ENCODE data around the gene PARD3. TPM values are rescaled to one million over a fixed set of nuclear protein-coding genes. Genes with fewer than 3 reads are reported as not detected.
A peak's percentile ranks its signal among the peaks of the same experiment; 100 is the strongest.

PARD3 gene
- total RNA-seq, 2 experiments from 2014 or later: 1.3 to 1.9 TPM

DNA sequence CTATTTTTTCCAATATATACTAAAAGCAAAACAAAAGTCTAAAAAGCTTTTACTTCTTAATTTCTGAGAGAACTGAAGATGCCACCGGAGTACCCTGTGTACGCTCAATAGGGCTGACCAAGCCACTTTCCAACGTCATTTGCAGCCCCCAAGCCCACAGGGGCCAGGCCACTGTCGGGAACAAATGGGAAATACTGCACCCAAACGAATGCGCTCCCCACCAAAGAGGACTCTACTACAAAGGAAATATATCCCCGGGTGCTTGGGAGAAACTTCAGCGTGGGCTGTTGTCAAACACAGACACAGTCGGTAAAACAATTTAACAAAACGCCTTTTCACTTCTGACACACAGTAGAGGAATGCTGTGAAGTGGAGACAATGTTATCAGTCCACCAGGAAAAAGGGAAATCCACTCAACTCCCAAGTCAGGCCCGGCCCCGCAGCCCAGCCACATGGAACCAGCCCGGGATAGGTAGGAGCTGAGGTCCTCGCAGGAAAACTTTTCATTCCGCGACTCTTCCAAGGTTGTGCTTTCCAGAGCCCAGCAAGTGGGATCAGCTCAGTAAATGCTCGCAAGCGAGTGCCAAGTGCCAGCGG lies 1.4 kb downstream of the PARD3 start:
- H3K27me3 Mint-ChIP-seq: peaks cover 60% of the 10 kb centered on the region
- H3K27ac Mint-ChIP-seq: no peak overlapping the region
- H3K4me3 Mint-ChIP-seq: peak overlapping the region; percentile 50
- no peak for DNase-seq
- H3K9me3 Mint-ChIP-seq: no peaks in the 10 kb centered on the region
- H3K4me1 Mint-ChIP-seq: peaks cover 13% of the 10 kb centered on the region
- H3K36me3 Mint-ChIP-seq: no peaks in the 10 kb centered on the region

DNA sequence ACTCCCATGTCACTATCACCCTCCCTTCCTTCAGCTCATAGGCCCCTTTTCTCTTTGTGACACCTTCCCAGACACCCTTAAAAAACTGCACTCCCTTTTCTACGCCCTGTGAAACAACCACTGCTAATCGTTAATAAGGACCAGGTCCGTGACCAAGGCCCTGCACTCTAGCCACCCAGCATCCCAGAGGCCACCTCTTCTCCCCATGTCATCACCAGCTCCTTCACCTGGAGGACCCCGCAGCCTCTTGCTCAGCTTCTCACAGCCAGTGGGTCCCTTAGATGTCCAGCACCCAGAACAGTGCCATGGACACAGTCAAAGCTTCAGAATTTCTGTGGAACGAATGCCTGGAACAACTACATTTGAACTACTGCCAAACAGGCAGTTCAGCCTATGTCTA lies 2.3 kb downstream of the PARD3 start:
- Mint-ChIP-seq H3K4me1 (peaks cover 13% of the 10 kb centered on the region), H3K9me3 (no peaks in the 10 kb centered on the region), H3K36me3 (no peaks in the 10 kb centered on the region), H3K27ac (no peak overlapping the region), H3K4me3 (no peak overlapping the region), H3K27me3 (peaks cover 64% of the 10 kb centered on the region)
- no peak for DNase-seq

DNA sequence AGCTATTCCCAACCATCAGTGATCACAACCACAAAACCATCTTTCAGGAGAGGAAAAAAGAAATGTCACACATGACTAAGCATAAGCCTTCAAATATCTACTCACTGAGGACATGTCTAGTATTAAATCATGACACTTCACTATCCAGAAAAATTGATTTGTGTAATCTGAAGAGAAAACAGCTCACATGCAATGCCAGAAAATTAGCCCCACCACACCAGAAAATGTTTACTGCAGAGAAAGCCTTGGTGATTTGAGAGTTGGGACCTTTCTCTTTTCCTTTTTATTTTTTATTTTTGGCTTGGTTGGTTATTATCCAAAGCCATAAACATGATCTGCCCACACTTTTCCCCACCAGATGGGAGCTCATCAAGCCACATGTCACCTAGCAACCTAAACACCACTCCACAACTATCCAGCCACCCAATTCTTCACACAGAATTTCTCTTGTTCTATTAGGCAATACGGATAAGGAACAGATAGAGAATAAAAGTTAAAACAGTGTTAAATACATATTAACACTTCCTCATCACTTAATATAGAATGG lies 3.1 kb downstream of the PARD3 start:
- Mint-ChIP-seq H3K27me3 (peaks cover 58% of the 10 kb centered on the region), H3K4me3 (no peak overlapping the region), H3K9me3 (no peaks in the 10 kb centered on the region), H3K27ac (no peak overlapping the region), H3K4me1 (peaks cover 13% of the 10 kb centered on the region), H3K36me3 (no peaks in the 10 kb centered on the region)
- no peak for DNase-seq

DNA sequence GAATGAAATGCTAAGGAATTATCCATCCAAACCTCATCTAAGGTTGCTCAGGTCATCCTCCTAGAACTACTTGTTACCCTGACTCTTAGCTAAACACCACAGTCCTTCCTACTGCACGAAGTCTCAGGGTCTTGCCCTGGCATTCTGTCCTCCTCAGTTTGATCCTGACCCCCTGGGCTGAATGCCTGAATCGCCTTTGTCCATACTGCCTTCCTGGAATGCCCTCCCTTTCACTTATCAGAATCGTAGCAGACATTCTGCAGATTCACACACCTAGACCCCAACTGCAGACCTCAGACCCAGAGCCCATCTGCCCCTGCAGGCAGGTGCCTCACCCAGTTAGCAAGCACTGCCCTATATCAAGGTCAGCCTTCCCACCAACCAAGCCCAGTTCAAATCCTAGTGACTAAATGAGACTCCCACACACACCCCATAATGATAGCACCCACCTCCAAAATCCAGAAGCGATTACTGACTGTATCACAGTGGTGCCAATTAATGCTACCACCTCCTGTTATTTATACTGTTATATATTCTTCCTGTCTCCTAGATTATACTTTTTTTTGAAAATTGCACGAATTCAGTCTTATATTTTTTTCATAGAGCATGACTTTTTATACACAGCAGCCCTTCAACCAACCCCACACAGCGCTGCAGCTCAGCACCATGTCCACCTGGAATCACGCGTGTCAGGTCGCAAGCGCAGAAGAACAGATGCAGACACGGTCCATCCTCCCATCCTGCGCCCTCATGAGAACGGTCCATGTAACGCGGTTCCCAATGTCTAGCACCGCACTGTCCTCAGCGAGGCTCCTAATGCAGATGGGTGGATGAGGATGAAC lies 3.7 kb downstream of the PARD3 start:
- H3K36me3 Mint-ChIP-seq: no peaks in the 10 kb centered on the region
- H3K4me1 Mint-ChIP-seq: peaks cover 10% of the 10 kb centered on the region
- H3K27ac Mint-ChIP-seq: no peak overlapping the region
- H3K9me3 Mint-ChIP-seq: no peaks in the 10 kb centered on the region
- H3K27me3 Mint-ChIP-seq: peaks cover 52% of the 10 kb centered on the region
- H3K4me3 Mint-ChIP-seq: no peak overlapping the region
- DNase-seq: no peak

DNA sequence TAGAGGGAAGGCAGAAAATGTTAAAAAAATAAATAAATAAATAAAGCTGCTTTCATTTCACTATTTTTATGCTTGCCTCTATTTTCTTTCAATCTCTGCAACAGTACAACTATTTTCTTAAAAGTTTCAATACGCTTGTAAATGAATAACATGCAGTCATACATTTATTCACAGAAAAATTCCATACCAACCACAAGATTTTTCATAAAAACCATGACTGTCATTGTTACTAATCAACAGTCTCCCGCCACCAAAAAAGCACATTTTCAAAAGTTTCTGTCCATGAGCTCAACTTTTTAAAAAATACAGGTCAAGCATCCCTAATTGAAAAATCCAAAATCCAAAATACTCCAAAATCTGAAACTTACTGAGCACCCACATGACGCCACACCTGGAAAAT lies 5.3 kb downstream of the PARD3 start:
- Mint-ChIP-seq H3K4me3 (no peak overlapping the region), H3K9me3 (no peaks in the 10 kb centered on the region), H3K27me3 (peaks cover 43% of the 10 kb centered on the region), H3K36me3 (no peaks in the 10 kb centered on the region), H3K4me1 (peaks cover 5% of the 10 kb centered on the region), H3K27ac (no peak overlapping the region)
- no peak for DNase-seq

DNA sequence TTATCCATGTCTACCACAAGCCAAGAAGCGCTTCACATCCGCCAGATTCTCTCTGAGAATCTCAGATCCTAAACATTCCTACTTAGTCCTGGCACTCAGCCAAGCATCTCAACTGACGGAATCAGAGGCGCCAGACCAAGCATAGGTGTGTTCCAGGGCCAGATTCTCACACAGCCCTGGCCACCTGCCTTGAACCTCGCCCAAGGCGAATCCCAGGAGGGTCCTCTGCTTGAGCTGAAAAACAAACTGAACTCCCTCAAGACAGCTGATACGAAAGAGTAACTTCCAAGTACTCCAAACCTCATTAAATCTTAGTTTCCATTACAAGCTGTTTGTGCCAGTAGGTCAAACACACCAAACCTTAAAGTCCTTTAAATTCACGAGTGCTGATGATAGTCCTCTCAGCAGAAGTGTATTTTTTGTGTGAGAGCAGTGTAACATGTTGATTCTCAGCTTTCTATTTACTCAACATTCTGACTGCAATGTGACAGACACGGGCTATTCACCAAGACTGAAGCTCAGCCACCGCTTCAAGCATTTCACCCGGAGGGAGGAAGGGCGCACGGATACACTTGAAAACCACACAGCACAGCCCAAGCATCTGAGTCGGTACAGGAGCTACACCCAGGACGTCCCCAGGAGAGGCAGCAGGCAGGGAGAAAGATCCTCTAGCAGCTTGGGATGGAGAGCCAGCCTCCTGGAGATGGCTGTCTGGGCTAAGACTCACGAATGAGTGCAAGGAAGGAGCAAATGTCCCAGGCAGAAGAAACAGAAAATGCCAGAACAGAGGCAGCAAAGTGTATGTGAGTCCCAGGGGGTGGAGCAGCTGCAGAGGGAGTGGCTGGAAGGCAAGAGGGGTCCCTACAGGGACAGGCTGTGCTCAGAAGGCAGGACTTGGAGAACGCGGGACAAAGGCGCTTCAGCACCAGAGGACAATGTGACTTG lies 6.0 kb downstream of the PARD3 start:
- H3K9me3 Mint-ChIP-seq: no peaks in the 10 kb centered on the region
- H3K36me3 Mint-ChIP-seq: no peaks in the 10 kb centered on the region
- no peak for DNase-seq
- no peak overlapping the region for H3K27ac Mint-ChIP-seq
- H3K4me3 Mint-ChIP-seq: no peak overlapping the region
- peaks cover 43% of the 10 kb centered on the region for H3K27me3 Mint-ChIP-seq
- peaks cover 5% of the 10 kb centered on the region for H3K4me1 Mint-ChIP-seq

DNA sequence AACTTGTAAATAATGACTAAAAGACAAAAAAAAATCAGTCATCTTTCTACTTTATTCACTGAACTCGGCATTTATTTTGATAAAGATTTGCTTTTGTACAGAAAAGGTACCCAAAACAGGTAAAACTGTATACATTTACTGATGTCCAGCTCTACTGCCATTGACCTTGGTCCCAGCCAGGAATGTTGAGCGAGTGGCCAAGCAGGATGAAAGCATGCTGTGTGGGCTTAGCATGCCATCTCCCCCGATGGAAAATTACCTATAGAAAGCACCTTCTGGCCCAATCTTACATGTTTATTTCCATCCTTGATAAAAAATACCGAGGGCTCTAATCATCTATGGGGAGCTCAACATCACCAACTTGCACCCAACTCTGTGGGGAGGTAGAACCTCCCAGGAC lies 6.8 kb downstream of the PARD3 start:
- DNase-seq: no peak
- H3K4me3 Mint-ChIP-seq: no peak overlapping the region
- H3K27ac Mint-ChIP-seq: no peak overlapping the region
- H3K9me3 Mint-ChIP-seq: no peaks in the 10 kb centered on the region
- peaks cover 36% of the 10 kb centered on the region for H3K27me3 Mint-ChIP-seq
- H3K4me1 Mint-ChIP-seq: peaks cover 5% of the 10 kb centered on the region
- H3K36me3 Mint-ChIP-seq: no peaks in the 10 kb centered on the region

DNA sequence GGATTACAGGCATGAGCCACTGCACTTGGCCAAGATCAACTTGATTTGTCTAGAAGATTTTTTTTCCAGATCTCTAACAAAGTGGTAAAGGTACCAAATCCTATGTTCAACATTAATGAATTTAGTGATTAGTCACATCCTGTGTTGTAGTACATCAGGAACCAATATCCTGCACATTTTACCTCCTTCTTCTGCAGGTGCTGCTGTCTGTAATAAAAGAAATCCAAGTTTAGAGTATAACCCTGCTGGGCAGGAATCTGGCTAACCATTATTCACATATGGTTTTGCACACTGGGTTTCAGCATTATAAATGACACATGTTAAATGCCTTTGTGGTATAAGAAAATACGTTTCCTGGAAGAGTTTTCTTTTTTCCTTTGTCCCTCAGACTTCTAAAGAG lies 10.8 kb downstream of the PARD3 start:
- no peak for DNase-seq
- Mint-ChIP-seq H3K36me3 (no peaks in the 10 kb centered on the region), H3K4me1 (peaks cover 3% of the 10 kb centered on the region), H3K27me3 (peaks cover 8% of the 10 kb centered on the region), H3K9me3 (no peaks in the 10 kb centered on the region), H3K4me3 (no peak overlapping the region), H3K27ac (no peak overlapping the region)

DNA sequence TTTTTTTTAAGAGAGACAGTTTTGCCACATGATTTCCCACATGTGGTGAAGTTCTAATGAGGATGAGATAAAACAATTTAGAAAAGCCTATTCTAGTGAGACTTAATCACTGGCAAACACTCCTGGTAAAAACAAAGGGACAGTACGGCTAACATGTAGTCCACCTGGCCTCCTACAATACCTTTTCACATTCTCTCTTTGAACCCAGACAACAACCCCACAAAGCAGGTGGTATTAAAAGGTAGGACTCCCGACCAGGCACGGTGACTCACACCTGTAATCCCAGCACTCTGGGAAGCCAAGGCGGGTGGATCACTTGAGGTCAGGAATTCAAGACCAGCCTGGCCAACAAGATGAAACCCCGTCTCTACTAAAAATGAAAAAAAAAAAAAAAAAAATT lies 12.4 kb downstream of the PARD3 start:
- DNase-seq: no peak
- no peaks in the 10 kb centered on the region for H3K27me3 Mint-ChIP-seq
- no peaks in the 10 kb centered on the region for H3K4me1 Mint-ChIP-seq
- H3K9me3 Mint-ChIP-seq: no peaks in the 10 kb centered on the region
- no peak overlapping the region for H3K27ac Mint-ChIP-seq
- H3K36me3 Mint-ChIP-seq: no peaks in the 10 kb centered on the region
- no peak overlapping the region for H3K4me3 Mint-ChIP-seq

DNA sequence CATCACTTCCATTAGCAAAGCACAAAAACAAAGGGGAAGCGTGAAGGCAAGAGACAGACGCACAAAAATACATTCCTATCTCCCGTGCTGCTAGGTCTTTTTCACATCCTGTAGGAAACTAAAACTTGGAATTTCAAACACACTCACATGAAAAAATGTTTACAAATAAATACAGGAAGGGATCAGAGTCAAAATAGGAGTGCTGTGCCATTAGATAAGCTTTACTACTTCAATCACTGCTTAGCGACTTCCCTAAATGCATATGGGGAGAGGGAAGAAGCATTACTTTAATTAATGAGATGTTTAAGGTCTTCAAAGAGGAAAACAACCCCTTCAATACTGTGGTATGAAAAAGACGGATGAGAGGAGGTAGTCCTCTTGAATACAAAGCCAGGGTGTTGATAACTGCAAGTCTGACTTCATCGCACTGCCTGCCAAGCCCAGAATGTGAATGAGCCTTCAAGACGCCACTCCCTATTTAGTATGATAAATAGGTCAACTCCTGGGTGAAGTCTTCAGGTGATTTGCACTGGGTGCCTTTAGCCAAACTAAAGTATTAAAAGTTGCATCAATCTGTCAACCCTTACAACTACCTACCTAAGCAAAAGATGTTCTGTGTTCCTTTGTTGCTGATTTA lies 13.9 kb downstream of the PARD3 start:
- H3K27me3 Mint-ChIP-seq: no peaks in the 10 kb centered on the region
- H3K4me1 Mint-ChIP-seq: no peaks in the 10 kb centered on the region
- no peak overlapping the region for H3K4me3 Mint-ChIP-seq
- H3K27ac Mint-ChIP-seq: no peak overlapping the region
- H3K9me3 Mint-ChIP-seq: no peaks in the 10 kb centered on the region
- no peak for DNase-seq
- H3K36me3 Mint-ChIP-seq: no peaks in the 10 kb centered on the region

DNA sequence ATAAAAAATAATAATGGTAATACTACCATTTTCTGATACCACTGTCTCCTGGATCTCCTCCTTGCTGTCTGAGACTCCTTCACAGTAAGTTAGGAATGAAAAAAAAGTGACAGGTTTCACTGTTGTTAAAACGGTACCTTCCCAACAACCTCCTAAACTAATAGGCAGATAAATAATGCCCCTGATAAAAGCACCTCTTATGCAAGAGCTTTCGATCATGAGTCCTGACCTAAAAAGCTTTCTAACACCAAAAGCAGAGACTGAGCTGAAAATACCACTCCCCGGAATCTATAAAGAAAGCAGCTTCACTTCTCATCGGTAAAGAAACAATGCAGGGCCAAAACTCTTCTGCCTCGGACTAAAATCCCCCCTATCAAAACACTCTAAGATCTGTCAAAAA lies 14.5 kb downstream of the PARD3 start:
- no peaks in the 10 kb centered on the region for H3K27me3 Mint-ChIP-seq
- no peak overlapping the region for H3K27ac Mint-ChIP-seq
- H3K4me1 Mint-ChIP-seq: no peaks in the 10 kb centered on the region
- H3K4me3 Mint-ChIP-seq: no peak overlapping the region
- no peaks in the 10 kb centered on the region for H3K9me3 Mint-ChIP-seq
- DNase-seq: no peak
- no peaks in the 10 kb centered on the region for H3K36me3 Mint-ChIP-seq

DNA sequence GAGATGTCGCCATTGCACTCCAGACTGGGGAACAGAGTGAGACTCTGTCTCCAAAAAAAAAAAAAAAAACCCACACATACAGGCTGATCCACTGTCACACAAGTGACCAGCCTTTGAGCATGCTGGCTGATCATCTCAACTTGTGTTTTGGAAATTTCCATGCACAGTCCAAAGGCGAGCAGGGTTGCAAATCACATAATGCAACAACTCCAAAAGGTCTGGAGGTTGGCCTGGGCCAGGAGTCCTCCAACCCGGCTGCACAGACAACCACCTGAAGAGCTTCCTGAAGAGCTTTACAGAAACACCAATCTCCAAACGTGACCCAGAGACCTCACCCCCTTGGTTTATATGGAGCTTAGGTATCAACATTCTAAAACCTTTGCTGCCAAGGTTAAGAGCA lies 16.4 kb downstream of the PARD3 start:
- Mint-ChIP-seq H3K9me3 (no peaks in the 10 kb centered on the region), H3K36me3 (no peaks in the 10 kb centered on the region), H3K27ac (no peak overlapping the region), H3K4me1 (no peaks in the 10 kb centered on the region), H3K4me3 (no peak overlapping the region), H3K27me3 (no peaks in the 10 kb centered on the region)
- no peak for DNase-seq

DNA sequence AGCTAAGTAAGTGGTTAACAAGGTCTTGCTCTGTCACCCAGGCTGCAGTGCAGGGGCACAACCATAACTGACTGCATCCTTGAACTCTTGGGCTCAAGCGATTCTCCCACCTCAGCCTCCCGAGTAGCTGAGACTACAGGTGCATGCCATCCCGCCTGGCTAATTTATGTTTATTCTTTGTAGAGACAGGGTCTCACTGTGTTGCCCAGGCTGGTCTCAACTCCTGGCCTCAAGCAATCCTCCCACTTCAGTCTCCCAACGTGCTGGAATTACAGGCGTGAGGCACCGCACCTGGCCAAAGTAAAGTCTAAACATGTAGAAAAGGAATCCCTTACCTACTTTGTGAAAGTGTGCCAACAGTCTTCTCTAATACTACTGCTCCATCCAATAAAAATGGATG lies 17.9 kb downstream of the PARD3 start:
- Mint-ChIP-seq H3K36me3 (no peaks in the 10 kb centered on the region), H3K9me3 (no peaks in the 10 kb centered on the region), H3K4me1 (no peaks in the 10 kb centered on the region)

DNA sequence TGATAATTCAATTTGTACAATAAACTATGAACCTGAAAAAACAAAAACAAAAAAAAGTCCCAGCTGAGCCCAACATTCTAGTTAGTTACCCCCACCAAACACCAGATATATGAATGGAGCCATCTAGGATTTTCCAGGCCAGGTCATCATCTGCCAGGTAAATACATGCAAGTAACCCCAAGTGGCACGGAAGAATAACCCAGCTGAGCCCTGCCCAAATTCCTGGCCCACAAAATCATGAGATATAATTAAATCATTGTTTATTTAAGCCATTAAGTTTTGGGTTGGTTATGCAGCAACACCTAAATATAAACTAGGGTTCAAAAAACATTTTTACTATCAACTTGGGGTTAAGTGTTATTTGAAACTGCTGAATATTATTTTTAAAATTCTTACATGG lies 19.0 kb downstream of the PARD3 start:
- no peak for DNase-seq
- H3K27ac Mint-ChIP-seq: no peak overlapping the region
- no peak overlapping the region for H3K4me3 Mint-ChIP-seq
- H3K36me3 Mint-ChIP-seq: no peaks in the 10 kb centered on the region
- peaks cover 8% of the 10 kb centered on the region for H3K27me3 Mint-ChIP-seq
- no peaks in the 10 kb centered on the region for H3K9me3 Mint-ChIP-seq
- no peaks in the 10 kb centered on the region for H3K4me1 Mint-ChIP-seq

More for the DNA sequence above, 17.9 kb downstream of the PARD3 start:
- no peak for DNase-seq
- Mint-ChIP-seq H3K4me3 (no peak overlapping the region), H3K27me3 (peaks cover 5% of the 10 kb centered on the region), H3K27ac (no peak overlapping the region)

DNA sequence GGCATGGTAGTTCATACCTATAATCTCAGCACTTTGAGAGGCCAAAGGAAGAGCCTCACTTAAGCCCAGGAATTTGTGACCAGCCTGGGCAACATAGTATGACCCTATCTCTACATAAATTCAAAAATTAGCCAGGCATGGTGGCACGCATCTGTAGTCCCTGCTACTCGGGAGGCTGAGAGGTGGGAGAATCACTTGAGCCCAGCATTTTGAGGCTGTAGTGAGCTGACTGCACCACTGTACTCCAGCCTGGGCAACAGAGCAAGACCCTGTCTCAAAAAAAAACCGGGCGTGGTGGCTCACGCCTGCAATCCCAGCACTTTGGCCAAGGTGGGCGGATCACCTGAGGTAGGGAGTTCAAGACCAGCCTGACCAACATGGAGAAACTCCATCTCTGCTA lies 19.8 kb downstream of the PARD3 start:
- H3K4me1 Mint-ChIP-seq: no peaks in the 10 kb centered on the region
- no peaks in the 10 kb centered on the region for H3K36me3 Mint-ChIP-seq
- peaks cover 8% of the 10 kb centered on the region for H3K27me3 Mint-ChIP-seq
- H3K9me3 Mint-ChIP-seq: no peaks in the 10 kb centered on the region
- no peak for DNase-seq
- H3K27ac Mint-ChIP-seq: no peak overlapping the region
- H3K4me3 Mint-ChIP-seq: no peak overlapping the region
